SU-DHL-6 (cell line): Measurements from ENCODE around the gene HNRNPLL.

Source experiments
- EZH2phosphoT487 ChIP-seq: fragments of 200-600 bp; sonication (generic), shearing (Covaris generic); conservative IDR thresholded peaks from 2 replicates; pipeline ENCODE4 v1.6.1; 2018; ENCODE audit warnings: mild to moderate bottlenecking, antibody characterized with exemption, low read length, moderate library complexity, mixed read lengths
- TF ChIP-seq, protein P1 (sequence below): fragments of 200-600 bp; sonication (generic); IDR thresholded peaks from one replicate; pipeline ENCODE4 v1.5.1; 2017; ENCODE audit warnings: antibody characterized with exemption, mild to moderate bottlenecking, low read length, moderate library complexity; ENCODE audit not compliant: insufficient read depth, poor library complexity, severe bottlenecking

- TF ChIP-seq EZH2phosphoT487: no peak
- TF ChIP-seq, protein P1, sequence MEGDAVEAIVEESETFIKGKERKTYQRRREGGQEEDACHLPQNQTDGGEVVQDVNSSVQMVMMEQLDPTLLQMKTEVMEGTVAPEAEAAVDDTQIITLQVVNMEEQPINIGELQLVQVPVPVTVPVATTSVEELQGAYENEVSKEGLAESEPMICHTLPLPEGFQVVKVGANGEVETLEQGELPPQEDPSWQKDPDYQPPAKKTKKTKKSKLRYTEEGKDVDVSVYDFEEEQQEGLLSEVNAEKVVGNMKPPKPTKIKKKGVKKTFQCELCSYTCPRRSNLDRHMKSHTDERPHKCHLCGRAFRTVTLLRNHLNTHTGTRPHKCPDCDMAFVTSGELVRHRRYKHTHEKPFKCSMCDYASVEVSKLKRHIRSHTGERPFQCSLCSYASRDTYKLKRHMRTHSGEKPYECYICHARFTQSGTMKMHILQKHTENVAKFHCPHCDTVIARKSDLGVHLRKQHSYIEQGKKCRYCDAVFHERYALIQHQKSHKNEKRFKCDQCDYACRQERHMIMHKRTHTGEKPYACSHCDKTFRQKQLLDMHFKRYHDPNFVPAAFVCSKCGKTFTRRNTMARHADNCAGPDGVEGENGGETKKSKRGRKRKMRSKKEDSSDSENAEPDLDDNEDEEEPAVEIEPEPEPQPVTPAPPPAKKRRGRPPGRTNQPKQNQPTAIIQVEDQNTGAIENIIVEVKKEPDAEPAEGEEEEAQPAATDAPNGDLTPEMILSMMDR: no peak
Measured at GRCh38 chr2:38523728-38524437, 78.8 kb downstream of the HNRNPLL start.
